IPS DF 19.7 (cell line): ENCODE measurements around the gene OAF.

Source experiments
- DNase-seq: peaks from one replicate; pipeline ENCODE4 v3.0.0-alpha.2; 2013; ENCODE audit warnings: low read depth, low spot score

OAF gene

GRCh38 chr11:120183701-120184141, 27.1 kb upstream of the OAF start:
- DNase-seq: no peak

GRCh38 chr11:120184371-120184945, 26.4 kb upstream of the OAF start:
- DNase-seq: no peak

GRCh38 chr11:120184946-120185705, 25.7 kb upstream of the OAF start:
- no peak for DNase-seq

GRCh38 chr11:120185706-120186455, 25.0 kb upstream of the OAF start:
- DNase-seq: no peak

DNA sequence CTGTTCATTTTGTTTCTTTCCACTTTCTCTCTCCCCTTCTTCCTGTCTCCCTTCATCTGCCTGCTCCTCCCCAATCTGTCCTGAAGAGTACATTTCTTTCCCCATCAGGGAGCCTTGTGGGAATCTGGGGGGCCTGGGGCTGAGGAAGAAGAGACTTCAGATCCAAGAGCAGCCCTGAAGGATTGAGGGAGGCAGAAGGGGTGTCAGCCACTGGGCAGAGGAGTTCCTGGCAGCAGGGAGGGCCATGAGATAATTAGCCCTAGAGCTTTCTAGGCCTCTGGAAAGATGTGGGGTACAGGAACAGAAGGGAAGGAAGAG, 24.4 kb upstream of the OAF start:
- no peak for DNase-seq

GRCh38 chr11:120186774-120187591, 23.8 kb upstream of the OAF start:
- DNase-seq: no peak

DNA sequence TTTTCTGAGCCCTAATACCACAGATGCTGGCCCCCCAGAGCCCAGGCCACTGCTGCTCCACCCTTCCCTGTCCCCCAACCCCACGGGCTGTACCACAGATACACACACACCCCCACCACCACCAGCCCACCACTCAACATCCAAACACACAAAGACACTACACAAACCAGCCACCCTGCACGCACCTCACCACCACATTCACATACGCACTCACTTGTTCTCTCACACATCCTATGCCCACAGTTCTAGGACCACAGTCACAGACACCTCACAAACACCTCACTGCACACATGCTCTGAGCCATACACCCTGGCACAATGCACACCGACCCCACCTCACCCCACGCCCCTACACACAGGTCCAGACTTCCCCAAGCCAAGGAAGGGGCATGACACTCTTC, 22.5 kb upstream of the OAF start:
- DNase-seq: no peak

DNA sequence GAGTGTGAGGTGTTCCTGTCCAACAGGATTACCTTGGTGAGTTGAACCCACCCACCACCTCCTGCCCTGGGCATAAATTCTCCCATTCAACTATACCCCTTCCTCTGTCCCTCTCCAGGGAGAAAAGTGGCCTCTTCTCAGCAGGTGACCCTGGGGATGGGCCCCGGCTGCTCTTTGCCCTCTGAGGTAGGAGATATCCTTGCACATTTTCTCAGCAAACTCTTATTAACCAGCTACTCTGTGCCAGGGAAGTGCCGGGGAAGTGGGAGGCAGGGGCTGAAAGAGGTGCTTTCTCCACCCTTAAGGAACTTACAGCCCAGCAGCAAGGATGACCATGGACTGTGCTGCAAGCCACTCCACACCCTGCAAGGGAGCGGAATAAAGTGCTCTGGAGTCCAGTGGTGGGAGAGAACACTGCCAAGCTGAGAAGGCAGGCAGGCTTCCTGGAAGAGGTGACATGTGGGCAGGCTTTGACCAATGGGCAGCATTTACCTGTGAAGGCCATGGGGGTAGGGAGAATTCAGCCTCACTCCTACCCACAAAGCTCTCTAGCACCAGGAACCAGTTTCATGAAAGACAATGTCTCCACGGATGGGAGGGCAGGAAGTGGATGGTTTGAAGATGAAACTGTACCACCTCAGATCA, 21.9 kb upstream of the OAF start:
- DNase-seq: no peak

GRCh38 chr11:120191058-120191457, 19.8 kb upstream of the OAF start:
- no peak for DNase-seq

DNA sequence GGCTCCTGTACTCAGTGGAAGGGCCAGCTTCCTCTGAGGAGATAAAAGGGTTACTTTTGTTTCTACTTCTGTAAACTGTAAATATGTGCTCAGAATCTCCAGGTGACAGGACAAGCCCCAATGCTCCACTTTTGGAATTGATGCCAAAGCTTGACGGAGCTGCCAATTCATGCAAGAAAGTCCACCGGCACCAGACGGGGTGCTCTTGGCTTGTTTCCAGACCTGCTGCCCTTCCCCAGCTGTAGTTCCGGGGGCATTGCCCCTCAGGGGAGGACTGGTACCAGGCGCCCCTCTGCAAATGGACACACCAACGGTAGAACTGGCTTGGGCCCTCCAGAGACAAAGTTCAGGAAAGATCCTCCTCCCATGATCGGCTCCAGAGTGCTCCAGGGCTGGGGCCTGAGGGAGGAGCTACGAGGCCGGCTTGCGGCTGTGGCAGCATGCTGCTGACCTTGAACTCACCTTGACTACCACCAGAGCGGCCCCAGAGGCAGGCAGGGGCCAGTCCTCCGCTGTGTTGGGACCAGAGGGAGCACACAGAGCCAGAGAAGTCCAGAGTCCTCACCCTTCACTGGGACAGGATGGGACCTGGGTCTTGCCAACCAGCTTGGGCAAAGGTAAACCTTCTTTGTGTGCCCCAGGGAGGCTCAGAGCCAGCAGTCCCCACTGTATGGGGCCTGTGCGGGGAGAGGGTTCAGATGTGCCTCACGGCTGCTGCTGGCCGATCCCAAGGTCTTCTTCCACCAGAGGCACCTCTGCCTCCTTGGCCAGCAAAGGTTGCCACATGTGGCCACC, 17.8 kb upstream of the OAF start:
- DNase-seq: no peak

DNA sequence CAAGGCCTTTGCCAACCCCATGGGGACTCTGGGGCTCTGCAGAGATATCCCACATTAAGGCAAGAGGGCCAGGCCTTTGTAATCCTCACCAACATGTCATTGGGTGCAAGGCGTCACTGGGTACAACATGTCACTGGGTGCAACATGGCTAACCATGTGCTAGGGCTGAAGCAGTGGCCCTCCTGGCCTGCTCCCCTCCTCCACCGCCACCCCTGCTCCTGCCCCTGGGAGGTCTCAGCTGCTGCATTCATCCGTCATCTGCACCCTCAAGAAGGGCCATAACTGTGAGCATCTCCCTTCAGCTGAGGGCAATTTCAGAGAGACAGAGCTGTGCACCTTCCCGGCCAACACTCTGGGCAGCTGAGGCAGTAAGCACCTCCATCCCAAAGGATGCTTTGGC, 16.7 kb upstream of the OAF start:
- no peak for DNase-seq

DNA sequence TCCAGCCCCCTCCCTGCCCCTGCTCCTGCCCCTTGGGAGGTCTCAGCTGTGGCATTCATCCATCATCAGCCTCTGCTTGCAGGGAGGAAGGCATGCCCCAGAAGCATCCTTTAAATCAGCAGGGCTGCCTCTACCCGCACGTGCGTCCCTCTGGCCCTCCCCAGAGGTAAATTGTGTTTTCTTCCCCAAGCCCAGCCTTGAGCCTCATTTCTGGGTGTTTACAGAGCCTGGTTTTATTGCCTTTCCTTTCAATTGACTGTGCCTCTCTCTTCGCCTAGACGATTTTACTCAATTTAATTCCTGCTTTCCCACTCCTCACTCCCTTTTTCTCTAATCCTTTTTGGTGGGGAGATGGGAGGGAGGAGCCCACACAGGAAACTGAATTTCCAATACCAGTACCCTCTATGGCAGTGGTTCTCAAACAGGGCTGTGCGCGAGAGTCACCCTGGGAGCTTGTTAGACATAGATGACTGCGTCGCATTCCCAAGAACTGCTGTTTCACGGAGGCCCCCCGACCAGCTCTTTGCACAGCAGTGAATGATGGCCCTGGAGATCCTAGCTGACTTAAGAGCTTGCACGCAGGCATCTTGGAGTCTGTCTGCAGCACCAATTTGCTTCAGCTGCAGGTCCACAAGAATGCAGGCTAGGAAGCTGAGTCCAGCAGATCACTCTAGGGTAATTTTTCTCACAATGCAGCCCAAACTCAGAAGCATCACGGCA, 15.1 kb upstream of the OAF start:
- DNase-seq: no peak

DNA sequence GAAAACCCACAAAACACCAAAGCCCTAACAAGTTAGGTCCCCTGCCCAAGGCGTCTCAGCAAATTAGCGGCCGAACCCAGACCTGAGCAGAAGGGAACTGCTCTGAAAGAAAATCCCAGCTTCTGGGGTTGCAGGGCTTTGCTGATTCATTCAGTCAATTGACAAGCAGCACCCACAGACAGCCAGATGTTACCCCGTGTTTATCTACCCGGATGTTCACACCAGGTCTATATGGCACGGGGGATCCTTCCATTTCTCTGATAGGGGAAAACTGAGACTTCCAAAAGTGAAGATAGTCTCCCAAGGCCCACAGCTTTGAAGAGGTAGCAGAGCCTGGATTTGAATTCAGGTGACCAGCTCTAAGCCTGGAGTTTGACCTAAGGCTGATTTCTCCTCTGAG, 14.0 kb upstream of the OAF start:
- no peak for DNase-seq

GRCh38 chr11:120197251-120197891, 13.5 kb upstream of the OAF start:
- no peak for DNase-seq

DNA sequence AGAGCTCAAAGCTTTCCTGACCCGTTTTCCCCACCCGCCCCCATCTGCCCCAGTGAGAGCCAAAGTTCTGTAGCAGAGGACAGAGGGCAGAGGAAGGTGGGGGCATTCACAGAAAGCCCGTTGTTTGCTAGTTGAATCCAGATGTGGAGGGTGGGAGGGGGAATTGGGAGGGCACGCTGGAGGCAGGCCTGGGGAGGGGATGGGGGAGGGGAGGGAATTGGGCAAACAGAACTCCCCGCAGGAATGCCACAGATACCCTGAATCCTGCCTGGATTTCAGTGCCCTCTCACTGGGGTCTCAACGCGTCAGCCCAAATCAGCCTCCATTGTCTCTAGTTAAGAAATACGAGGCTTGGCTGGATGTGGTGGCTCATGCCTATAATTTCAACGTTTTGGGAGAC, 12.9 kb upstream of the OAF start:
- DNase-seq: no peak

DNA sequence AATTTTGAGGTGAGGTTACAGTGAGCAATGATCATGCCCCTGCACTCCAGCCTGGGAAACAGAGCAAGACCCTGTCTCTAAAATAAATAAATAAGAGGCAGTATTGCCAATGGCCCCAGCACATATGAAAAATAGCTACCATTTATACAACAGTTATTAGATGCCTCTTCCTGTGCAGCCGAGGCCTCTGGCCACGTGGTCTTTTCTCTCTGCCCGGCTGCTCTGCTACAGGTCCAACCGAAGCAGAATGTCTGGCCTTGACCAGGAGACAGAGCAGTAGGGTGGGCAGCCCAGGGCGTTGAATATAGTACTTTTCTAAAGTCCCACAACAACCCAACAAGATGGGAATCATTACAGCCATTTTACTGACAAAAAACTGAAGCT, 12.4 kb upstream of the OAF start:
- no peak for DNase-seq

GRCh38 chr11:120198787-120199469, 11.9 kb upstream of the OAF start:
- no peak for DNase-seq

DNA sequence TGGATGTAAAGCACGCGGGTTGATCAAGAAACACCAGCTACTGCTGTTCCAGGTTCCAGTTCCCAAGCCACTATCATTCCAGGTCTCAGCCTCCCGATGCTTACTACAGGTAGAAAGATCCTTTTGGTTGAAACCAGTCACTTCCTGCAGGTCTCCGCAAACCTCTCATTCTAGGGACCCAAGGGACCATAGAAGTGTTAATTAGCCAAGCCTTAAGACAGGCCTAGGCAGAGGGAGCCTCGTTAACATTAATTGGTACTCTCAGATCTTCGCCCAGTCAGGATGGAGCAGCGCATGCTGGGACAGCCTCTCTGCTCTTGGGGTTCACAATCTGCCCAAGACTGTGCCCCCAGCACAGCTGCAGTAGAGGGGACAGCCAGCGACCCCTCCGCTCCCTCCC, 11.2 kb upstream of the OAF start:
- DNase-seq: no peak

DNA sequence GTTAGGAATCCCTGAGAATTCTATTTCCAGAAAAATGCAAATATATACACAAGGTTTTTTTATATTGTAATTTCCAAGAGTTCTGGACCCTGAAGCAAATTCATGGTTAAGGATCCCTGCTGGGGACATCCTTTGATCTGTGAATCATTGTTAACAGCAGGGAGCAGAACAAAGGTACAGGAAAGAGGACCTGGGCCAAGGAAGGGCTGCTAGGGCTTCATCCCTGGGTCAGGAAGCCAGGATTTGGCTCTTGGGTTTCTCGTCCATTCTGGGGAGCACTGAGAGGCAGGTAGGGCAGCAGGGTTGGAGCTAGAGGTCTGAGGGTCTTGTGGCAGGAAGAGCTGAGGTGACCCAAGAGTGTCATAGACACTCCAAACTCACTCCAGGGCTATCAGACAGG, 10.2 kb upstream of the OAF start:
- no peak for DNase-seq
